ENCODE measurements around the gene LHPP.

LHPP gene

GRCh38 chr10:124649214-124649613, 187.6 kb downstream of the LHPP start:
- DNase-seq = no peak

- DNase-seq = no peak
These were observed 188.6 kb downstream of the LHPP start for GRCh38 chr10:124650263-124650662.

- DNase-seq = no peak
These were observed 189.3 kb downstream of the LHPP start for GRCh38 chr10:124650820-124651401.

GRCh38 chr10:124651402-124651891, 189.8 kb downstream of the LHPP start:
- no peak for DNase-seq

- DNase-seq = no peak
These were observed 190.6 kb downstream of the LHPP start for GRCh38 chr10:124652200-124652599.

GRCh38 chr10:124652701-124653100, 191.1 kb downstream of the LHPP start:
- no peak for DNase-seq

GRCh38 chr10:124653311-124653710, 191.7 kb downstream of the LHPP start:
- no peak for DNase-seq

GRCh38 chr10:124653811-124654651, 192.4 kb downstream of the LHPP start:
- DNase-seq = no peak

- DNase-seq = no peak
These were observed 193.1 kb downstream of the LHPP start for GRCh38 chr10:124654686-124655085.

GRCh38 chr10:124655191-124656112, 193.8 kb downstream of the LHPP start:
- no peak for DNase-seq

GRCh38 chr10:124656113-124656490, 194.5 kb downstream of the LHPP start:
- DNase-seq = no peak

- DNase-seq = no peak
These were observed 194.9 kb downstream of the LHPP start for GRCh38 chr10:124656541-124656940.

- DNase-seq = no peak
These were observed 196.2 kb downstream of the LHPP start for GRCh38 chr10:124657806-124658205.

GRCh38 chr10:124658591-124659242, 197.1 kb downstream of the LHPP start:
- DNase-seq = no peak

- DNase-seq = no peak
These were observed 197.8 kb downstream of the LHPP start for GRCh38 chr10:124659380-124659779.

GRCh38 chr10:124660404-124661125, 198.9 kb downstream of the LHPP start:
- DNase-seq = no peak

- DNase-seq = no peak
These were observed 200.1 kb downstream of the LHPP start for GRCh38 chr10:124661660-124662180.

GRCh38 chr10:124663228-124663627, 201.6 kb downstream of the LHPP start:
- DNase-seq = no peak

All from DMS 273 treated with DMSO at 0.1 percent for 48 hours (cell line).